HEK293 (cell line): ENCODE measurements around the gene MESP2.
A peak's percentile ranks its signal among the peaks of the same experiment; 100 is the strongest.

ENCODE experiments used
- CTCF ChIA-PET: fragments of 350-600 bp; formaldehyde crosslinking; extraction: SDS; loops from one replicate; lab custom pipeline; 2021; ENCODE audit warnings: antibody characterized with exemption; lab: Yijun Ruan, JAX
- POLR2A ChIA-PET: fragments of 300-600 bp; formaldehyde crosslinking; extraction: SDS; loops from one replicate; lab custom pipeline; 2020; ENCODE audit warnings: antibody characterized with exemption, inconsistent platforms; lab: Yijun Ruan, JAX
- H3K27ac ChIP-seq: fragments of 200-500 bp; sonication (Bioruptor generic); 2 replicates; pipeline ENCODE4 v1.5.1; 2014; ENCODE audit warnings: low read depth, low read length, control low read depth, inconsistent platforms; ENCODE audit errors: extremely low read depth
- H3K36me3 ChIP-seq, 2 experiments: fragments of 200-500 bp in 1 of 2; sonication (Bioruptor generic) in 1 of 2; 1 replicate in 1 of 2; 2 replicates in 1 of 2; pipeline ENCODE4 v1.5.1; 2014 to 2017; ENCODE audit warnings: inconsistent platforms in 2 of 2, low read length in 2 of 2; ENCODE audit not compliant: control insufficient read depth in 2 of 2, insufficient read depth in 1 of 2
- H3K4me1 ChIP-seq: fragments of 200-500 bp; sonication (Bioruptor generic); 2 replicates; pipeline ENCODE4 v1.5.1; 2014; ENCODE audit warnings: mild to moderate bottlenecking, low read length, inconsistent platforms; ENCODE audit not compliant: control insufficient read depth, insufficient read depth
- H3K4me3 ChIP-seq: 2 replicates; pipeline ENCODE4 v1.5.1; 2011; ENCODE audit warnings: low read depth, mild to moderate bottlenecking, control low read depth, low read length, moderate library complexity
- H3K9me3 ChIP-seq: fragments of 200-500 bp; sonication (Bioruptor generic); 2 replicates; pipeline ENCODE4 v1.5.1; 2014; ENCODE audit warnings: low read depth, low read length, inconsistent platforms; ENCODE audit not compliant: control insufficient read depth, insufficient read depth
- ZIC2 ChIP-seq: fragments of 450-650 bp; formaldehyde crosslinking; IDR thresholded peaks from 2 replicates; pipeline ENCODE4 v1.5.1; 2016; ENCODE audit warnings: missing biosample characterization, missing genetic modification characterization
- ZNF114 ChIP-seq: fragments of 450-650 bp; formaldehyde crosslinking; IDR thresholded peaks from 2 replicates; pipeline ENCODE4 v1.5.0; 2017; ENCODE audit warnings: missing biosample characterization, missing genetic modification characterization
- ZNF292 ChIP-seq: fragments of 450-650 bp; formaldehyde crosslinking; IDR thresholded peaks from 2 replicates; pipeline ENCODE4 v1.5.1; 2016; ENCODE audit warnings: low read depth, missing biosample characterization, missing genetic modification characterization, borderline replicate concordance
- ZNF324 ChIP-seq: fragments of 450-650 bp; formaldehyde crosslinking; IDR thresholded peaks from 2 replicates; pipeline ENCODE4 v1.5.1; 2016; ENCODE audit warnings: missing biosample characterization, missing genetic modification characterization
- ZNF600 ChIP-seq: fragments of 450-650 bp; formaldehyde crosslinking; IDR thresholded peaks from 2 replicates; pipeline ENCODE4 v1.5.1; 2016; ENCODE audit warnings: missing biosample characterization, missing genetic modification characterization
- ZNF621 ChIP-seq: fragments of 450-650 bp; formaldehyde crosslinking; IDR thresholded peaks from 2 replicates; pipeline ENCODE4 v1.5.1; 2017; ENCODE audit warnings: missing biosample characterization, missing genetic modification characterization
- ZNF677 ChIP-seq: fragments of 450-650 bp; IDR thresholded peaks from 2 replicates; pipeline ENCODE4 v1.5.0; 2018; ENCODE audit warnings: missing biosample characterization, mild to moderate bottlenecking, missing genetic modification characterization, moderate library complexity
- ZNF830 ChIP-seq: fragments of 450-650 bp; IDR thresholded peaks from 2 replicates; pipeline ENCODE4 v1.5.0; 2018; ENCODE audit warnings: missing biosample characterization, missing genetic modification characterization, low read depth, mild to moderate bottlenecking, moderate library complexity
- ZSCAN16 ChIP-seq: fragments of 450-650 bp; formaldehyde crosslinking; IDR thresholded peaks from 2 replicates; pipeline ENCODE4 v1.5.1; 2016; ENCODE audit warnings: missing biosample characterization, missing genetic modification characterization
- TF ChIP-seq, protein P1 (sequence below): fragments of 450-650 bp; formaldehyde crosslinking; IDR thresholded peaks from 2 replicates; pipeline ENCODE4 v1.5.1; 2016; ENCODE audit warnings: missing biosample characterization, missing genetic modification characterization
- TF ChIP-seq, protein P2 (sequence below): fragments of 450-650 bp; formaldehyde crosslinking; IDR thresholded peaks from 2 replicates; pipeline ENCODE4 v1.5.1; 2016; ENCODE audit warnings: missing biosample characterization, missing genetic modification characterization
- TF ChIP-seq, protein P3 (sequence below): fragments of 450-650 bp; formaldehyde crosslinking; IDR thresholded peaks from 2 replicates; pipeline ENCODE4 v1.5.1; 2016; ENCODE audit warnings: missing biosample characterization, missing genetic modification characterization, low read depth
- TF ChIP-seq, protein P4 (sequence below): fragments of 450-650 bp; formaldehyde crosslinking; IDR thresholded peaks from 2 replicates; pipeline ENCODE4 v1.5.1; 2016; ENCODE audit warnings: missing biosample characterization, missing genetic modification characterization
- TF ChIP-seq, protein P5 (sequence below): fragments of 450-650 bp; formaldehyde crosslinking; IDR thresholded peaks from 2 replicates; pipeline ENCODE4 v1.5.1; 2017; ENCODE audit warnings: missing biosample characterization, missing genetic modification characterization
- TF ChIP-seq, protein P6 (sequence below): fragments of 450-650 bp; formaldehyde crosslinking; IDR thresholded peaks from 2 replicates; pipeline ENCODE4 v1.5.1; 2016; ENCODE audit warnings: missing biosample characterization, missing genetic modification characterization

The MESP2 gene

DNA sequence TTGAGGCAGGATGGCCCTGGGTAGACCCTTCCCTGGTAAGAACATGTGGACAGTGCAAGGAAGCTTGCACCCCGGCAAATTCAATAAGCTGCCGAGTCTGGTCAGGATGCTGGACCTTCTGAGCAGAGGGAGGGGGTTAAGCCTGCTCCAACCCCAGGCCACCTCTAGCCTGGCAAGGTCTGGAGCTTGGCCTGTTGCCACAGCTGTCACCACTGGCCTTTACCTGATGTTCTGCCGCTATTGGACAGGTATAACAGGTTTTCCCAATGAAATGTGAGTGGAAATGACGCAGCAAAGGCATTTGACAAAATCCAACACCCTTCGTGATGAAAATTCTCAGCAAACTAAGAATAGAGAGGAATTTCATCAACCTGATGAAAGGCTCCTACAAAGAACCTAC, 24.4 kb upstream of the MESP2 start:
- CTCF ChIA-PET: interaction anchor here (1.3 to 17.0 kb wide), 4 partner anchors 9 to 124 kb away, joined by 3 to 344 read pairs (median 15); no protein-coding TSS in a partner anchor
- peaks cover 8% of the 10 kb centered on the region; the same call in 1 of the 2 replicates for H3K4me1 ChIP-seq
- TF ChIP-seq ZNF600 (tag by site-specific recombination) (peak; percentile 37; the same call in 1 of the 2 replicates), ZNF114 (tag by site-specific recombination) (no peak), ZNF292 (no peak), ZNF324 (tag by site-specific recombination) (no peak), ZIC2 (tag by site-specific recombination) (no peak), ZNF830 (tag by site-specific recombination) (no peak)
- TF ChIP-seq, protein P1, sequence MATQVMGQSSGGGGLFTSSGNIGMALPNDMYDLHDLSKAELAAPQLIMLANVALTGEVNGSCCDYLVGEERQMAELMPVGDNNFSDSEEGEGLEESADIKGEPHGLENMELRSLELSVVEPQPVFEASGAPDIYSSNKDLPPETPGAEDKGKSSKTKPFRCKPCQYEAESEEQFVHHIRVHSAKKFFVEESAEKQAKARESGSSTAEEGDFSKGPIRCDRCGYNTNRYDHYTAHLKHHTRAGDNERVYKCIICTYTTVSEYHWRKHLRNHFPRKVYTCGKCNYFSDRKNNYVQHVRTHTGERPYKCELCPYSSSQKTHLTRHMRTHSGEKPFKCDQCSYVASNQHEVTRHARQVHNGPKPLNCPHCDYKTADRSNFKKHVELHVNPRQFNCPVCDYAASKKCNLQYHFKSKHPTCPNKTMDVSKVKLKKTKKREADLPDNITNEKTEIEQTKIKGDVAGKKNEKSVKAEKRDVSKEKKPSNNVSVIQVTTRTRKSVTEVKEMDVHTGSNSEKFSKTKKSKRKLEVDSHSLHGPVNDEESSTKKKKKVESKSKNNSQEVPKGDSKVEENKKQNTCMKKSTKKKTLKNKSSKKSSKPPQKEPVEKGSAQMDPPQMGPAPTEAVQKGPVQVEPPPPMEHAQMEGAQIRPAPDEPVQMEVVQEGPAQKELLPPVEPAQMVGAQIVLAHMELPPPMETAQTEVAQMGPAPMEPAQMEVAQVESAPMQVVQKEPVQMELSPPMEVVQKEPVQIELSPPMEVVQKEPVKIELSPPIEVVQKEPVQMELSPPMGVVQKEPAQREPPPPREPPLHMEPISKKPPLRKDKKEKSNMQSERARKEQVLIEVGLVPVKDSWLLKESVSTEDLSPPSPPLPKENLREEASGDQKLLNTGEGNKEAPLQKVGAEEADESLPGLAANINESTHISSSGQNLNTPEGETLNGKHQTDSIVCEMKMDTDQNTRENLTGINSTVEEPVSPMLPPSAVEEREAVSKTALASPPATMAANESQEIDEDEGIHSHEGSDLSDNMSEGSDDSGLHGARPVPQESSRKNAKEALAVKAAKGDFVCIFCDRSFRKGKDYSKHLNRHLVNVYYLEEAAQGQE (tag by site-specific recombination): no peak
- POLR2A ChIA-PET: interaction anchor here (1.3 to 1.5 kb wide), 2 partner anchors 9 to 25 kb away, joined by 4 read pairs; no protein-coding TSS in a partner anchor
- no peak overlapping the region for H3K4me3 ChIP-seq
- H3K27ac ChIP-seq: no peak overlapping the region
- H3K9me3 ChIP-seq: no peaks in the 10 kb centered on the region
- no peaks in the 10 kb centered on the region for H3K36me3 ChIP-seq

DNA sequence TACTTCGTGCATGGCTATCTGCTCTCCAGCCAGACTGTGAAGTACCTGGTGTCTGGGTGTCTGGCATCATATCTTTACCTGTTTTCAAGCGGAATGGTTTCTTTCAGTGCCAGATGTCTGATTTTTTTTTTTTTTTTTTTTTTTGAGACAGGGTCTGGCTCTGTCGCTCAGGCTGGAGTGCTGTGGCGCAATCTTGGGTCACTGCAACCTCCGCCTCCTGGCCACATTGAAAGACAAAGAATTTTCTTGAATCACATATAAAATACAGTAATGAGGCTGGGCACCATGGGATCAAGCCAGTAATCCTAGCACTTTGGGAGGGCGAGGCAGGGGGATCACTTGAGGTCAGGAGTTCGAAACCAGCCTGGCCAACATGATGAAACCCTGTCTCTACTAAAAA, 22.3 kb upstream of the MESP2 start:
- H3K9me3 ChIP-seq: no peaks in the 10 kb centered on the region
- CTCF ChIA-PET: interaction anchor here (0.6 to 17.0 kb wide), 4 partner anchors 7 to 122 kb away, joined by 3 to 344 read pairs (median 16); no protein-coding TSS in a partner anchor
- no peaks in the 10 kb centered on the region for H3K36me3 ChIP-seq
- peaks cover 8% of the 10 kb centered on the region; the same call in 1 of the 2 replicates for H3K4me1 ChIP-seq
- H3K4me3 ChIP-seq: no peak overlapping the region
- POLR2A ChIA-PET: interaction anchor here (0.7 to 2.3 kb wide), 4 partner anchors 22 to 951 kb away, joined by 3 to 7 read pairs (median 4); partner anchors contain the start of gene AP3S2
- no peak overlapping the region for H3K27ac ChIP-seq
- TF ChIP-seq ZNF677 (tag by site-specific recombination): no peak
- TF ChIP-seq, protein P2, sequence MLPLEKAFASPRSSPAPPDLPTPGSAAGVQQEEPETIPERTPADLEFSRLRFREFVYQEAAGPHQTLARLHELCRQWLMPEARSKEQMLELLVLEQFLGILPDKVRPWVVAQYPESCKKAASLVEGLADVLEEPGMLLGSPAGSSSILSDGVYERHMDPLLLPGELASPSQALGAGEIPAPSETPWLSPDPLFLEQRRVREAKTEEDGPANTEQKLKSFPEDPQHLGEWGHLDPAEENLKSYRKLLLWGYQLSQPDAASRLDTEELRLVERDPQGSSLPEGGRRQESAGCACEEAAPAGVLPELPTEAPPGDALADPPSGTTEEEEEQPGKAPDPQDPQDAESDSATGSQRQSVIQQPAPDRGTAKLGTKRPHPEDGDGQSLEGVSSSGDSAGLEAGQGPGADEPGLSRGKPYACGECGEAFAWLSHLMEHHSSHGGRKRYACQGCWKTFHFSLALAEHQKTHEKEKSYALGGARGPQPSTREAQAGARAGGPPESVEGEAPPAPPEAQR (tag by site-specific recombination): no peak

DNA sequence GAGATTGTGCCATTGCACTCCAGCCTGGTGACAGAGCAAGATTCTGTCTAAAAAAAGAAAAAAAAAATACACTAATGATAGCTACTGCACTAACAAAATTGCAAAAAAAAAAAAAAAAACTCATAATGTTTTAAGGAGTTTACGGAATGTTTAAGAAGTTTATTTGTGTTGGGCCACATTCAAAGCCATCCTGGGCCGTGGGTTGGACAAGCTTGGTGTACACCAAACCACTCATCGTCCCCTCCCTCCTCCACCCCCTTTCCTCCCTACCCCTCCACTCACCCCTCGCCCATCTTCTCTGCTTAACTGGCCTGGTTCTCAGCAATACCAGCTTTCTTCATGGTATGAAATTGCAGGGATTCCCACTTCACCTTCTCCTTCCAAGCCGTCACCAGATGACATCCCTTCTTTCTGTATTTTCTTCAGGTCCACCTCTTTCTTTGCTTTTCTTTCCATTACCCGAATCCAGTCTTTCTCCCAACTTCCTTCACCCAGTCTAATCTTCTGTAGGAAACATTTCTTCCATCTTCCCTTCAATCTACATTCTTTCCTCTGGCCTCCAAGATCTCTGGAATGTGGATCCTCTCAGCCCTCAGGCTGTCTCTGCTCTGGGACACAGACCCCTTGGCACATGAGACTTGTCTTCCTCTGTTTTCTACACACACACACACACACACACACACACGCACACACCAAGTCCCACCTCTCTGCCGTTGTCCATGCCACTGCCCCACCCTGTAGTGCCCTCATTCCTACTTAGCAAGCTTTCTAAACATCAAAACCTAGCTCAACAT, 21.6 kb upstream of the MESP2 start:
- ChIA-PET POLR2A (interaction anchor here (0.7 to 2.3 kb wide), 5 partner anchors 23 to 951 kb away, joined by 3 to 7 read pairs (median 3); partner anchors contain the start of gene AP3S2), CTCF (interaction anchor here (0.8 to 17.0 kb wide), 6 partner anchors 9 to 133 kb away, joined by 3 to 344 read pairs (median 6); no protein-coding TSS in a partner anchor)
- Histone ChIP-seq H3K4me3 (no peak overlapping the region), H3K4me1 (peaks cover 7% of the 10 kb centered on the region; the same call in 1 of the 2 replicates), H3K36me3 (no peaks in the 10 kb centered on the region), H3K9me3 (no peaks in the 10 kb centered on the region), H3K27ac (no peak overlapping the region)
- TF ChIP-seq, protein P3, sequence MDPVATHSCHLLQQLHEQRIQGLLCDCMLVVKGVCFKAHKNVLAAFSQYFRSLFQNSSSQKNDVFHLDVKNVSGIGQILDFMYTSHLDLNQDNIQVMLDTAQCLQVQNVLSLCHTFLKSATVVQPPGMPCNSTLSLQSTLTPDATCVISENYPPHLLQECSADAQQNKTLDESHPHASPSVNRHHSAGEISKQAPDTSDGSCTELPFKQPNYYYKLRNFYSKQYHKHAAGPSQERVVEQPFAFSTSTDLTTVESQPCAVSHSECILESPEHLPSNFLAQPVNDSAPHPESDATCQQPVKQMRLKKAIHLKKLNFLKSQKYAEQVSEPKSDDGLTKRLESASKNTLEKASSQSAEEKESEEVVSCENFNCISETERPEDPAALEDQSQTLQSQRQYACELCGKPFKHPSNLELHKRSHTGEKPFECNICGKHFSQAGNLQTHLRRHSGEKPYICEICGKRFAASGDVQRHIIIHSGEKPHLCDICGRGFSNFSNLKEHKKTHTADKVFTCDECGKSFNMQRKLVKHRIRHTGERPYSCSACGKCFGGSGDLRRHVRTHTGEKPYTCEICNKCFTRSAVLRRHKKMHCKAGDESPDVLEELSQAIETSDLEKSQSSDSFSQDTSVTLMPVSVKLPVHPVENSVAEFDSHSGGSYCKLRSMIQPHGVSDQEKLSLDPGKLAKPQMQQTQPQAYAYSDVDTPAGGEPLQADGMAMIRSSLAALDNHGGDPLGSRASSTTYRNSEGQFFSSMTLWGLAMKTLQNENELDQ (tag by site-specific recombination): no peak
- TF ChIP-seq ZNF621 (tag by site-specific recombination) (no peak), ZSCAN16 (no peak)
- TF ChIP-seq, protein P4, sequence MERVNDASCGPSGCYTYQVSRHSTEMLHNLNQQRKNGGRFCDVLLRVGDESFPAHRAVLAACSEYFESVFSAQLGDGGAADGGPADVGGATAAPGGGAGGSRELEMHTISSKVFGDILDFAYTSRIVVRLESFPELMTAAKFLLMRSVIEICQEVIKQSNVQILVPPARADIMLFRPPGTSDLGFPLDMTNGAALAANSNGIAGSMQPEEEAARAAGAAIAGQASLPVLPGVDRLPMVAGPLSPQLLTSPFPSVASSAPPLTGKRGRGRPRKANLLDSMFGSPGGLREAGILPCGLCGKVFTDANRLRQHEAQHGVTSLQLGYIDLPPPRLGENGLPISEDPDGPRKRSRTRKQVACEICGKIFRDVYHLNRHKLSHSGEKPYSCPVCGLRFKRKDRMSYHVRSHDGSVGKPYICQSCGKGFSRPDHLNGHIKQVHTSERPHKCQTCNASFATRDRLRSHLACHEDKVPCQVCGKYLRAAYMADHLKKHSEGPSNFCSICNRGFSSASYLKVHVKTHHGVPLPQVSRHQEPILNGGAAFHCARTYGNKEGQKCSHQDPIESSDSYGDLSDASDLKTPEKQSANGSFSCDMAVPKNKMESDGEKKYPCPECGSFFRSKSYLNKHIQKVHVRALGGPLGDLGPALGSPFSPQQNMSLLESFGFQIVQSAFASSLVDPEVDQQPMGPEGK (tag by site-specific recombination): no peak
- TF ChIP-seq, protein P5, sequence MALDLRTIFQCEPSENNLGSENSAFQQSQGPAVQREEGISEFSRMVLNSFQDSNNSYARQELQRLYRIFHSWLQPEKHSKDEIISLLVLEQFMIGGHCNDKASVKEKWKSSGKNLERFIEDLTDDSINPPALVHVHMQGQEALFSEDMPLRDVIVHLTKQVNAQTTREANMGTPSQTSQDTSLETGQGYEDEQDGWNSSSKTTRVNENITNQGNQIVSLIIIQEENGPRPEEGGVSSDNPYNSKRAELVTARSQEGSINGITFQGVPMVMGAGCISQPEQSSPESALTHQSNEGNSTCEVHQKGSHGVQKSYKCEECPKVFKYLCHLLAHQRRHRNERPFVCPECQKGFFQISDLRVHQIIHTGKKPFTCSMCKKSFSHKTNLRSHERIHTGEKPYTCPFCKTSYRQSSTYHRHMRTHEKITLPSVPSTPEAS (tag by site-specific recombination): peak; percentile 43; the same call in 1 of the 2 replicates
- TF ChIP-seq, protein P6, sequence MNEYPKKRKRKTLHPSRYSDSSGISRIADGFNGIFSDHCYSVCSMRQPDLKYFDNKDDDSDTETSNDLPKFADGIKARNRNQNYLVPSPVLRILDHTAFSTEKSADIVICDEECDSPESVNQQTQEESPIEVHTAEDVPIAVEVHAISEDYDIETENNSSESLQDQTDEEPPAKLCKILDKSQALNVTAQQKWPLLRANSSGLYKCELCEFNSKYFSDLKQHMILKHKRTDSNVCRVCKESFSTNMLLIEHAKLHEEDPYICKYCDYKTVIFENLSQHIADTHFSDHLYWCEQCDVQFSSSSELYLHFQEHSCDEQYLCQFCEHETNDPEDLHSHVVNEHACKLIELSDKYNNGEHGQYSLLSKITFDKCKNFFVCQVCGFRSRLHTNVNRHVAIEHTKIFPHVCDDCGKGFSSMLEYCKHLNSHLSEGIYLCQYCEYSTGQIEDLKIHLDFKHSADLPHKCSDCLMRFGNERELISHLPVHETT (tag by site-specific recombination): no peak
